ENCODE data around the gene AGBL3. TPM values are rescaled to one million over a fixed set of nuclear protein-coding genes. Genes with fewer than 3 reads are reported as not detected.
"Not testable (repeated sequence)": the region's sequence is repeated elsewhere in the genome, so short reads cannot be mapped to it uniquely, and the experiment has no call there.

The AGBL3 gene
- total RNA-seq, 2 experiments from 2014 or later: 2.2 to 3.6 TPM

- ATAC-seq; H3K9me3 Mint-ChIP-seq (ENCODE audit: insufficient read depth); H3K36me3 Mint-ChIP-seq (ENCODE audit: low read depth); POLR2A ChIA-PET; H3K27me3 Mint-ChIP-seq (ENCODE audit: low read depth); DNase-seq; CTCF ChIA-PET; H3K4me3 Mint-ChIP-seq; H3K27ac Mint-ChIP-seq: not testable (repeated sequence)
- peaks cover 10% of the 10 kb centered on the region for H3K4me1 Mint-ChIP-seq (ENCODE audit: low read depth)
Observed at GRCh38 chr7:134981645-134982044, 4.7 kb upstream of the AGBL3 start.

- Mint-ChIP-seq H3K9me3 (ENCODE audit: insufficient read depth) (no peaks in the 10 kb centered on the region), H3K27me3 (ENCODE audit: low read depth) (no peaks in the 10 kb centered on the region), H3K27ac (peak overlapping the region; percentile 92), H3K4me3 (peak overlapping the region; percentile 89), H3K36me3 (ENCODE audit: low read depth) (peaks cover 15% of the 10 kb centered on the region), H3K4me1 (ENCODE audit: low read depth) (peaks cover 29% of the 10 kb centered on the region)
- no peak for DNase-seq
- peak; percentile 65 for ATAC-seq
- CTCF ChIA-PET: interaction anchor here (0.5 to 5.3 kb wide), 36 partner anchors 9 to 553 kb away, joined by 3 to 66 read pairs (median 5); partner anchors contain the start of genes CYREN and TMEM140
- POLR2A ChIA-PET: interaction anchor here (0.7 to 3.6 kb wide), 4 partner anchors 11 to 275 kb away, joined by 4 to 30 read pairs (median 21); partner anchors contain the start of genes CYREN and TMEM140
Observed at GRCh38 chr7:134985894-134986362, 380 bp upstream of the AGBL3 start.

GRCh38 chr7:134988161-134988560, 1.9 kb downstream of the AGBL3 start:
- Mint-ChIP-seq H3K27ac (no peak overlapping the region), H3K4me1 (ENCODE audit: low read depth) (peaks cover 47% of the 10 kb centered on the region)
- POLR2A ChIA-PET: interaction anchor here (0.6 to 3.6 kb wide), 5 partner anchors 8 to 182 kb away, joined by 3 to 30 read pairs (median 4); partner anchors contain the start of genes CYREN and TMEM140

GRCh38 chr7:134991469-134992339, 5.4 kb downstream of the AGBL3 start:
- ChIA-PET POLR2A (interaction anchor here (1.8 to 5.5 kb wide), 2 partner anchors 156 kb away, joined by 6 to 49 read pairs; partner anchors contain the start of gene TMEM140), CTCF (interaction anchor here (0.7 to 2.1 kb wide), 3 partner anchors 156 to 179 kb away, joined by 3 to 10 read pairs (median 6); partner anchors contain the start of gene TMEM140)
- Mint-ChIP-seq H3K36me3 (ENCODE audit: low read depth) (peaks cover 44% of the 10 kb centered on the region), H3K9me3 (ENCODE audit: insufficient read depth) (no peaks in the 10 kb centered on the region), H3K4me1 (ENCODE audit: low read depth) (peaks cover 67% of the 10 kb centered on the region), H3K27ac (no peak overlapping the region), H3K4me3 (no peak overlapping the region), H3K27me3 (ENCODE audit: low read depth) (no peaks in the 10 kb centered on the region)
- ATAC-seq (no peak), DNase-seq (no peak)

More at GRCh38 chr7:134988161-134988560, 1.9 kb downstream of the AGBL3 start:
- ATAC-seq (no peak), DNase-seq (no peak)
- Mint-ChIP-seq H3K9me3 (ENCODE audit: insufficient read depth) (no peaks in the 10 kb centered on the region), H3K27me3 (ENCODE audit: low read depth) (no peaks in the 10 kb centered on the region), H3K4me3 (no peak overlapping the region), H3K36me3 (ENCODE audit: low read depth) (peaks cover 22% of the 10 kb centered on the region)
- CTCF ChIA-PET: interaction anchor here (1.6 to 5.3 kb wide), 6 partner anchors 8 to 298 kb away, joined by 3 to 66 read pairs (median 26); partner anchors contain the start of genes CYREN and TMEM140

GRCh38 chr7:134992626-134993179, 6.4 kb downstream of the AGBL3 start:
- POLR2A ChIA-PET: interaction anchor here (0.6 to 5.5 kb wide), 2 partner anchors 155 to 158 kb away, joined by 3 to 49 read pairs; partner anchors contain the start of gene TMEM140
- DNase-seq (peak; percentile 31), ATAC-seq (peak; percentile 35)
- no peaks in the 10 kb centered on the region for H3K9me3 Mint-ChIP-seq (ENCODE audit: insufficient read depth)
- peaks cover 64% of the 10 kb centered on the region for H3K4me1 Mint-ChIP-seq (ENCODE audit: low read depth)
- peaks cover 46% of the 10 kb centered on the region for H3K36me3 Mint-ChIP-seq (ENCODE audit: low read depth)
- no peak overlapping the region for H3K4me3 Mint-ChIP-seq
- CTCF ChIA-PET: interaction anchor here (1.0 to 2.1 kb wide), 3 partner anchors 155 to 178 kb away, joined by 6 to 10 read pairs (median 6); partner anchors contain the start of genes CYREN and TMEM140
- H3K27me3 Mint-ChIP-seq (ENCODE audit: low read depth): no peaks in the 10 kb centered on the region
- peak overlapping the region; percentile 65 for H3K27ac Mint-ChIP-seq

GRCh38 chr7:134993877-134994456, 7.7 kb downstream of the AGBL3 start:
- ChIA-PET POLR2A (interaction anchor here (5.5 kb wide), 1 partner anchor 154 kb away, joined by 49 read pairs; the partner anchor contains the start of gene TMEM140), CTCF (interaction anchor here (1.4 to 2.1 kb wide), 3 partner anchors 12 to 177 kb away, joined by 3 to 10 read pairs (median 6); partner anchors contain the start of gene CYREN)
- H3K27me3 Mint-ChIP-seq (ENCODE audit: low read depth): no peaks in the 10 kb centered on the region
- peaks cover 61% of the 10 kb centered on the region for H3K4me1 Mint-ChIP-seq (ENCODE audit: low read depth)
- no peaks in the 10 kb centered on the region for H3K9me3 Mint-ChIP-seq (ENCODE audit: insufficient read depth)
- H3K27ac Mint-ChIP-seq: no peak overlapping the region
- no peak for DNase-seq
- ATAC-seq: no peak
- peaks cover 46% of the 10 kb centered on the region for H3K36me3 Mint-ChIP-seq (ENCODE audit: low read depth)
- H3K4me3 Mint-ChIP-seq: no peak overlapping the region

- CTCF ChIA-PET: interaction anchor here (0.9 to 2.1 kb wide), 5 partner anchors 9 to 279 kb away, joined by 3 to 31 read pairs (median 4); partner anchors contain the start of genes AGBL3 and CYREN
Observed at GRCh38 chr7:134995239-134996096, 9.2 kb downstream of the AGBL3 start.

GRCh38 chr7:134996097-134996550, 9.8 kb downstream of the AGBL3 start:
- POLR2A ChIA-PET: interaction anchor here (1.1 to 5.5 kb wide), 4 partner anchors 9 to 174 kb away, joined by 5 to 49 read pairs (median 18); partner anchors contain the start of genes AGBL3, CYREN and TMEM140
- CTCF ChIA-PET: interaction anchor here (1.0 to 2.1 kb wide), 3 partner anchors 10 to 278 kb away, joined by 3 to 31 read pairs (median 16); partner anchors contain the start of genes AGBL3 and CYREN
- no peak for DNase-seq
- H3K4me1 Mint-ChIP-seq (ENCODE audit: low read depth): peaks cover 47% of the 10 kb centered on the region
- H3K27me3 Mint-ChIP-seq (ENCODE audit: low read depth): no peaks in the 10 kb centered on the region
- H3K9me3 Mint-ChIP-seq (ENCODE audit: insufficient read depth): no peaks in the 10 kb centered on the region
- H3K36me3 Mint-ChIP-seq (ENCODE audit: low read depth): peaks cover 32% of the 10 kb centered on the region
- H3K4me3 Mint-ChIP-seq: no peak overlapping the region
- ATAC-seq: peak; percentile 21
- H3K27ac Mint-ChIP-seq: peak overlapping the region; percentile 84

More at GRCh38 chr7:134995239-134996096, 9.2 kb downstream of the AGBL3 start:
- H3K9me3 Mint-ChIP-seq (ENCODE audit: insufficient read depth): no peaks in the 10 kb centered on the region
- peak; percentile 81 for ATAC-seq
- peak; percentile 57 for DNase-seq
- peaks cover 37% of the 10 kb centered on the region for H3K36me3 Mint-ChIP-seq (ENCODE audit: low read depth)
- POLR2A ChIA-PET: interaction anchor here (0.6 to 5.5 kb wide), 6 partner anchors 9 to 653 kb away, joined by 3 to 49 read pairs (median 6); partner anchors contain the start of genes AGBL3, CYREN and TMEM140
- H3K4me3 Mint-ChIP-seq: peak overlapping the region; percentile 4
- peaks cover 52% of the 10 kb centered on the region for H3K4me1 Mint-ChIP-seq (ENCODE audit: low read depth)
- H3K27ac Mint-ChIP-seq: peak overlapping the region; percentile 84
- H3K27me3 Mint-ChIP-seq (ENCODE audit: low read depth): no peaks in the 10 kb centered on the region

- peaks cover 26% of the 10 kb centered on the region for H3K36me3 Mint-ChIP-seq (ENCODE audit: low read depth)
- ATAC-seq (no peak), DNase-seq (no peak)
- ChIA-PET CTCF (interaction anchor here (1.2 kb wide), 1 partner anchor 11 kb away, joined by 7 read pairs; the partner anchor contains the start of gene AGBL3), POLR2A (interaction anchor here (0.8 to 5.5 kb wide), 3 partner anchors 11 to 182 kb away, joined by 3 to 49 read pairs (median 30); partner anchors contain the start of genes AGBL3 and TMEM140)
- H3K27ac Mint-ChIP-seq: no peak overlapping the region
- H3K4me3 Mint-ChIP-seq: no peak overlapping the region
- H3K4me1 Mint-ChIP-seq (ENCODE audit: low read depth): peaks cover 36% of the 10 kb centered on the region
- no peaks in the 10 kb centered on the region for H3K27me3 Mint-ChIP-seq (ENCODE audit: low read depth)
- H3K9me3 Mint-ChIP-seq (ENCODE audit: insufficient read depth): no peaks in the 10 kb centered on the region
Observed at GRCh38 chr7:134997214-134997885, 11.0 kb downstream of the AGBL3 start.
